Activated CD8-positive, alpha-beta T cell treated with anti-CD3 and anti-CD28 coated beads, Interleukin-2, amount 10 ng/mL, durations not matched to agents 7 days and 5 days (primary cell): ENCODE measurements around the gene GPR157. TPM values are rescaled to one million over a fixed set of nuclear protein-coding genes. Genes with fewer than 3 reads are reported as not detected.
A peak's percentile ranks its signal among the peaks of the same experiment; 100 is the strongest.
"Not testable (repeated sequence)": the region's sequence is repeated elsewhere in the genome, so short reads cannot be mapped to it uniquely, and the experiment has no call there.

Source experiments
- ATAC-seq: fragments of 150-1000 bp; cut with Tn5 transposase; one replicate; pipeline ENCODE4 v1.10.0; 2021; ENCODE audit warnings: moderate library complexity
- CTCF ChIA-PET: fragments of 350-600 bp; sonication (Branson Sonifier 250); formaldehyde crosslinking; loops from one replicate; lab custom pipeline; 2021; ENCODE audit warnings: antibody characterized with exemption; lab: Charles Lee
- POLR2A ChIA-PET: fragments of 350-600 bp; sonication (Branson Sonifier 250); formaldehyde crosslinking; loops from one replicate; lab custom pipeline; 2021; ENCODE audit warnings: antibody characterized with exemption; lab: Charles Lee
- DNase-seq: peaks from one replicate; pipeline ENCODE4 v3.0.0-alpha.2; 2020
- H3K27ac Mint-ChIP-seq: one replicate; pipeline ENCODE4 v1.8.0; 2021; ENCODE audit warnings: mild to moderate bottlenecking, mixed read lengths
- H3K27me3 Mint-ChIP-seq: one replicate; pipeline ENCODE4 v1.8.0; 2021; ENCODE audit warnings: low read depth, mixed read lengths
- H3K36me3 Mint-ChIP-seq: one replicate; pipeline ENCODE4 v1.8.0; 2021; ENCODE audit warnings: low read depth, mixed read lengths
- H3K4me1 Mint-ChIP-seq: one replicate; pipeline ENCODE4 v1.8.0; 2021; ENCODE audit warnings: low read depth, mixed read lengths
- H3K4me3 Mint-ChIP-seq: one replicate; pipeline ENCODE4 v1.8.0; 2021; ENCODE audit warnings: mild to moderate bottlenecking, mixed read lengths
- H3K9me3 Mint-ChIP-seq: one replicate; pipeline ENCODE4 v1.8.0; 2022; ENCODE audit warnings: mixed read lengths; ENCODE audit not compliant: insufficient read depth
- total RNA-seq, 2 experiments: library from RNA; stranded (reverse); gene quantifications; one replicate each; pipeline ENCODE4 v1.2.3, GENCODE V29; 2021

Gene GPR157
- total RNA-seq, 2 experiments from 2014 or later: 1.2 to 1.4 TPM

GRCh38 chr1:9145021-9145668, 16.2 kb upstream of the GPR157 start:
- Mint-ChIP-seq H3K4me3 (no peak overlapping the region), H3K27ac (no peak overlapping the region), H3K9me3 (no peaks in the 10 kb centered on the region), H3K36me3 (no peaks in the 10 kb centered on the region), H3K27me3 (peaks cover 1% of the 10 kb centered on the region), H3K4me1 (peaks cover 10% of the 10 kb centered on the region)
- no peak for ATAC-seq
- POLR2A ChIA-PET: no interaction called here
- CTCF ChIA-PET: interaction anchor here (0.9 kb wide), 1 partner anchor 12 kb away, joined by 3 read pairs; no protein-coding TSS in a partner anchor
- no peak for DNase-seq

DNA sequence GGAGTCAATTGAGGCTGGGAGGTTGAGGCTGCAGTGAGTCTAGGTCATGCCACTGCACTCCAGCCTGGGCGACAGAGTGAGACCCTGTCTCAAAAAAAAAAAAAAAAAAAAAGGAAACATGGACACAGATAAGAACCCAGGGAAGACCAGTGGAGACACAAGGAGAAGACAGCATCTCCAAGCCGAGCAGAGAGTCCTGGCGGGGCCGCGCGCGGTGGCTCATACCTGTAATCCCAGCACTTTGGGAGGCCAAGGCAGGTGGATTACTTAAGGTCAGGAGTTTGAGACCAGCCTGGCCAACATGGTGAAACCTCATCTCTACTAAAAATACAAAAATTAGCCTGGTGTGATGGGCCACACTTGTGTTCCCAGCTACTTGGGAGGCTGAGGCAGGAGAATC, 15.6 kb upstream of the GPR157 start:
- H3K9me3 Mint-ChIP-seq, DNase-seq, H3K27ac Mint-ChIP-seq, CTCF ChIA-PET, H3K4me3 Mint-ChIP-seq, ATAC-seq, H3K4me1 Mint-ChIP-seq, H3K27me3 Mint-ChIP-seq, POLR2A ChIA-PET, H3K36me3 Mint-ChIP-seq: not testable (repeated sequence)

DNA sequence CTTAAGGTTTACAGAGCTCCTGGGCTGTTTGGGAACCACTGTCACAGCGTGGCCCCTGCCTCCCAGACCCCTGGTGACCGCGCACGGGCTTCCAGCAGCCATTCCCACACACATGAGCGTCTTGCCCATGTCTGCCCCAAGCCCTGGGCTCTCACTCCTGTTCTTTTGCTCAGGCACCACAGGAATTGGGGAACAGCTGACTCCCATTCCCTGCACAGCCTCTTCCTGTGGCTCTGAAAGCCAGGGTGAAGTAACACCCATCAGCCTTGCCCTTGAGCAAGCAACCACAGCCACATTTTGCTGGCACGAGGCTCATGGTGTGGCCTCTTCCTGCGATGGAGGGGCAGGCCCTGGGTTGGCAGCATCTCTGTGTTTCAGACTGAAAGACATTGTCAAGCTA, 14.3 kb upstream of the GPR157 start:
- ChIA-PET POLR2A (no interaction called here), CTCF (interaction anchor here (0.9 to 3.5 kb wide), 2 partner anchors 32 to 53 kb away, joined by 4 to 21 read pairs; no protein-coding TSS in a partner anchor)
- Mint-ChIP-seq H3K4me1 (peaks cover 10% of the 10 kb centered on the region), H3K9me3 (no peaks in the 10 kb centered on the region), H3K27ac (no peak overlapping the region), H3K4me3 (no peak overlapping the region), H3K27me3 (peaks cover 3% of the 10 kb centered on the region), H3K36me3 (no peaks in the 10 kb centered on the region)
- ATAC-seq (no peak), DNase-seq (no peak)

DNA sequence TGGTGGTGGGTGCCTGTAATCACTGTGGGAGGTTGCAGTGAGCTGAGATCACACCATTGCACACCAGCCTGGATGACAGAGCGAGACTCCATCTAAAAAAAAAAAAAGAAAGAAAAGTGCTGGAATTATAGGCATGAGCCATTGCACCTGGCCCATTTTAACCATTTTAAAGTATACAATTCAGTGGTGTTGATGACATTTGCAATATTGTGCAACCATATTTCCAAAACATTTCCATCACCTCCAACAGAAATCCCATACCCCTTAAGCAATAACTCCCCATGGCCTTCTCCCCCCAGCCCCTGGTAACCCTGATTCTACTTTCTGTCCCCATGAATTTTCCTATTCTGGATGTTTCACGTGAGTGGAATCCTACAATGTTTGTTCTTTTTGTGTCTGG, 11.0 kb upstream of the GPR157 start:
- Mint-ChIP-seq H3K9me3 (no peaks in the 10 kb centered on the region), H3K4me3 (no peak overlapping the region), H3K27me3 (peaks cover 8% of the 10 kb centered on the region), H3K36me3 (no peaks in the 10 kb centered on the region), H3K27ac (no peak overlapping the region), H3K4me1 (peaks cover 17% of the 10 kb centered on the region)
- POLR2A ChIA-PET: no interaction called here
- CTCF ChIA-PET: no interaction called here
- no peak for DNase-seq
- ATAC-seq: no peak

DNA sequence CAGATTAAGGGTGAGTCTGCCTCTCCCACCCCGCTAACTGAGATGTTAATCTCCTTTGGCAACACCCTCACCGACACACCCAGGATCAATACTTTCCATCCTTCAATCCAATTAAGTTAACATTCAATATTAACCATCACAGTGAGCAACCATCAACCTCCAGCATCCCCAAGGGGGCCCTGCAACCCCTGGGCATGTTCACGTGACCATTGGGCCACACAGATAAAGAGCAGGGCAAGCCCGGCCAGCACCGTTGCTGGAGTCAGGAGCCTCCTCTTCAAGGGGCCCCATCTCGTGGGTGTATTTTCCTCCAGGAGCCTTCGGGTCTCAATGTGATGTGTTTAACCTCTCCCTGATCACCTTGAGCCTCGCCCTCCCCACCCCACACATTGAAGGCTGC, 8.0 kb upstream of the GPR157 start:
- Mint-ChIP-seq H3K27me3 (peaks cover 16% of the 10 kb centered on the region), H3K4me3 (no peak overlapping the region), H3K9me3 (no peaks in the 10 kb centered on the region), H3K36me3 (no peaks in the 10 kb centered on the region), H3K27ac (no peak overlapping the region), H3K4me1 (peaks cover 8% of the 10 kb centered on the region)
- ChIA-PET CTCF (interaction anchor here (0.8 kb wide), 1 partner anchor 132 kb away, joined by 3 read pairs; no protein-coding TSS in a partner anchor), POLR2A (no interaction called here)
- DNase-seq: no peak
- ATAC-seq: no peak

DNA sequence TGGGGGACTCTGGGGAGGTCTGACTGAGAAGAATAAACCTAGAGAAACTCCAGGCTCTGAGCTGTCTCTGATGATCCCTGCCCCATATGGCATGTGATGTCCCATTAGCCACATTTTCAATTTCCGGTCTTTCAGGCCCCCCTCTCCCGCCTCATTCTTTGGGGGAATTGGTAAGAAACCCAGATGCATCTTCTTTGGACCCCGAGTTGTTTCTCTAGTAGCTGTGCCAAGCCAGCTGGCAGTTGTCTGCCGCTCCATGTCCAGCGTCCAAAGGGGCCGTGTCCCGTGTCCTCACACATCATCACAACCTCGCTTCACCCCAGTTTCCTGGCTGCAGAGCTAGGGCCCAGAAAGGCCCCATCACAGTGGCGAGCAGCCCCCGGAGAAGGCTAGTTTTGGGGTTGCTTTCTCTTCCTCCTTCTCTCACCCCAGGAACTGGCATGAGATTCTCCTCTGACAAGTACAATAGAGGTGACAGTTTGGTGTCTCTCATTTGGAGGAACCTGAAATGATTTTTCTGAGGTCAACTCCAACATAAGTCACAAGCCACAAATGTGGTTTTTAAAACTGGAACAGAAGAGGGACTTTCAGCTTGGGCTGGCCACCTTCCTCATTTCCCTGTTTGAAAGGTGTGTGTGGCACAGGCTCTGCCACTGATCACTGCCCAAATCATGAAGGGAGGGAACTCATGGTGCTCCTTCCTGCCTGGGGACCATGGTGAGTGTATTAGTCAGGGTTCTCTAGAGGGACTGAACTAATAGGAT, 6.4 kb upstream of the GPR157 start:
- Mint-ChIP-seq H3K27ac (no peak overlapping the region), H3K4me3 (no peak overlapping the region), H3K36me3 (no peaks in the 10 kb centered on the region), H3K27me3 (peaks cover 22% of the 10 kb centered on the region), H3K9me3 (no peaks in the 10 kb centered on the region), H3K4me1 (peaks cover 8% of the 10 kb centered on the region)
- DNase-seq: no peak
- ATAC-seq: no peak
- POLR2A ChIA-PET: no interaction called here
- CTCF ChIA-PET: interaction anchor here (0.6 to 0.7 kb wide), 2 partner anchors 111 to 113 kb away, joined by 3 read pairs; no protein-coding TSS in a partner anchor

DNA sequence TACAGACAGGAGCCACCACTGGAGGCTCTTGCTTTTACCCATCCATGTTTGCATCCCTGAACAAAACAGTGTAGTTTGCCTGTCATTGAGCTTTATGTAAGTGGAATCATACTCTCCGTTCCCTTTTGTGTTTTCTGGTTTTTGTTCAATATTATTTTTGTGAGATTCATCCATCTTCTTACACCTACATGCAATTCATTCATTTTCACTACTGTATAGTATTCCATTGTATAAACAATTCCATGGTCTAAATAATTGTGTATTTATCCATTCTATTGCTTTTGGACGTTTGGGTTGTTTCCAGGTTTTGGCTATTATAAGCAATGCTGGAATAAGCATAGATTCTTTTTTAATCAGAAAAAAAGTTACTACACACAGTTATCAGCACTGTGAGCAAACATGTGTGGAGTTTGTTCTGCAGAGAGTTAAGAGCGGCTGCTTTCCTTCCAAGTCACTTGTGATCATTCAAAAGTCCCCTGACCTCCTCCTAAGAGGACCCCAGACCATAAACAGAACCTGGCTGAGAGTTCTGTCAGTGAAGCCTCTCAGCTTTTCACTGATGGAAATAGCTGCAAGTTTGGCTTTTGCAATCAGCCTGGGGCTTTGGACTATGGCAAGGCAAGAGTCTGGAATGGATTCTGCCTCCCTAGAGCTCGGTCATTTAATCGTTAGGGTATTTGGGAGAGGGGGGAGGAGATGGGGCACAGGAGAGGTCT, 5.1 kb upstream of the GPR157 start:
- POLR2A ChIA-PET: no interaction called here
- no peaks in the 10 kb centered on the region for H3K9me3 Mint-ChIP-seq
- DNase-seq (no peak), ATAC-seq (no peak)
- H3K27me3 Mint-ChIP-seq: peaks cover 22% of the 10 kb centered on the region
- CTCF ChIA-PET: interaction anchor here (0.6 to 1.3 kb wide), 2 partner anchors 11 to 114 kb away, joined by 3 read pairs; no protein-coding TSS in a partner anchor
- no peak overlapping the region for H3K27ac Mint-ChIP-seq
- no peaks in the 10 kb centered on the region for H3K36me3 Mint-ChIP-seq
- H3K4me3 Mint-ChIP-seq: no peak overlapping the region
- peaks cover 14% of the 10 kb centered on the region for H3K4me1 Mint-ChIP-seq

DNA sequence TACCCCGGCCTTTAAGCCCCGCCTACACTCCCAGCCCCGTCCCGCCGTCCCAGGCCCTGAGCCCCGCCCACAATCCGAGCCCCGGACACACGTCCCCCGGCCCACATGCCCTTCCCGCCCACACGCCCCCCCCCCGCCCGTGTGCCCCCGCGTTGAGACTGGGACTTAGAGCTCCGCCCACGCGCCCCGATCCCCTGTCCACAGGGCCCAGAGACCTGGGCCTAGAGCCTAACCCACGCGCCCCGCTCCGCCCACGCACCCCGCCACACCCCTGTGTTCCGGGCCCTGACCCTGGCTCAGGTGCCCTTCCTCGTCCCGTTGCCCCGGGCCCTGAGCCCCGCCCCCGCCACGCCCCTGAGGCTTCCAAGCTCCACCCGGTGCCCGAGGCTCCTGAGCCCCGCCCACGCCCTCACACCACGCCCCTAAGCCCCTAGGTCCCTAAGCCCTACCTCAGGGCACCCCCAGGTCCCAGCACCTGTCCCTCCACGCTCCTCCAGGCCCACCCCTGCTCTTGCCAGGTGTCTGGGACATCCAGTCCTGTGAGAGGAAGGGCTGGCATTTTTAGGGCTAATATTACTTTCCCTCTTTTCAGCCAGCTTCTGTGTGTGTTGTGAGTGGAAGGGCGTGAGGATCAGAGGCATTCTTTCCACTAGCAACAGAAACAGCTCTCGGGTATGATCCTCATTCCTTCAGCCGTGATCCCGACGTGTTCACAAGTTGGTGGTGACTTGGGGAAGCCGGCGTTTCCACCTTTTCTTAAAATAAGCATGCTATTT, 552 bp upstream of the GPR157 start:
- ChIA-PET CTCF (interaction anchor here (0.8 to 2.1 kb wide), 4 partner anchors 13 to 104 kb away, joined by 3 to 8 read pairs (median 5); partner anchors contain the start of gene H6PD), POLR2A (no interaction called here)
- H3K27me3 Mint-ChIP-seq: peaks cover 22% of the 10 kb centered on the region
- peak; percentile 60 for ATAC-seq
- no peaks in the 10 kb centered on the region for H3K36me3 Mint-ChIP-seq
- DNase-seq: peak; percentile 77
- peak overlapping the region; percentile 51 for H3K4me3 Mint-ChIP-seq
- H3K4me1 Mint-ChIP-seq: peaks cover 34% of the 10 kb centered on the region
- H3K9me3 Mint-ChIP-seq: no peaks in the 10 kb centered on the region
- no peak overlapping the region for H3K27ac Mint-ChIP-seq

DNA sequence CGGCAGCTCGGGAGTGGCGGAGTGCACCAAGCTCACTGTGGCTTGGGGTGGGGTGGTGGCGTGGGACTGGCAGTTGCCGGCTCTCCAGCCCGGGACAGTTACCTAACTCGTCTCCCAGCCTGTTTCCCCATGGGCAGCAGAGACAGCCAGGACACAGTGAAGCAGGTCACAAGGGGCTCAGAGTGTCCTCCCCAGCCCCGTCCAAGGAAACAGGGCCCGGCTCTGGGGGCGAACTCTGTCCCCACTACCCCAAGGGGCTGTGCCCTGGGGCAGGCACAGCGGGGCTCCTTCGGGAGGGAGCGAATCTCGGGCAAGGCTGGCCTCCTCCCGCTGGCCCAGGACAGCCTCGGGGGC, 759 bp downstream of the GPR157 start:
- no peak for ATAC-seq
- H3K4me1 Mint-ChIP-seq: peaks cover 34% of the 10 kb centered on the region
- H3K27ac Mint-ChIP-seq: no peak overlapping the region
- no peaks in the 10 kb centered on the region for H3K36me3 Mint-ChIP-seq
- ChIA-PET CTCF (interaction anchor here (1.1 kb wide), 1 partner anchor 68 kb away, joined by 3 read pairs; no protein-coding TSS in a partner anchor), POLR2A (interaction anchor here (0.7 kb wide), 1 partner anchor 155 kb away, joined by 3 read pairs; no protein-coding TSS in a partner anchor)
- peak overlapping the region; percentile 79 for H3K4me3 Mint-ChIP-seq
- no peak for DNase-seq
- peaks cover 18% of the 10 kb centered on the region for H3K27me3 Mint-ChIP-seq
- no peaks in the 10 kb centered on the region for H3K9me3 Mint-ChIP-seq

- ChIA-PET POLR2A (no interaction called here), CTCF (interaction anchor here (1.1 to 1.2 kb wide), 2 partner anchors 11 to 69 kb away, joined by 3 to 4 read pairs; no protein-coding TSS in a partner anchor)
- H3K27me3 Mint-ChIP-seq: peaks cover 18% of the 10 kb centered on the region
- no peaks in the 10 kb centered on the region for H3K36me3 Mint-ChIP-seq
- H3K27ac Mint-ChIP-seq: no peak overlapping the region
- no peak for DNase-seq
- H3K4me3 Mint-ChIP-seq: peak overlapping the region; percentile 79
- no peak for ATAC-seq
- peaks cover 37% of the 10 kb centered on the region for H3K4me1 Mint-ChIP-seq
- no peaks in the 10 kb centered on the region for H3K9me3 Mint-ChIP-seq
These were observed 1.3 kb downstream of the GPR157 start for GRCh38 chr1:9127395-9128165.
